Activated B cell treated with CpG ODN at 0.5 μM for 24 hours (primary cell): ENCODE measurements around the gene KATNB1. TPM values are rescaled to one million over a fixed set of nuclear protein-coding genes. Genes with fewer than 3 reads are reported as not detected.
"Not testable (repeated sequence)": the region's sequence is repeated elsewhere in the genome, so short reads cannot be mapped to it uniquely, and the experiment has no call there.

Experiments
- ATAC-seq: fragments of 200-7000 bp; cut with Tn5 transposase; one replicate; pipeline ENCODE4 v1.10.0; 2021; ENCODE audit warnings: low read depth, mild to moderate bottlenecking, moderate library complexity
- CTCF ChIA-PET: fragments of 350-600 bp; sonication (Branson Sonifier 250); formaldehyde crosslinking; loops from one replicate; lab custom pipeline; 2021; ENCODE audit warnings: antibody characterized with exemption; lab: Charles Lee
- POLR2A ChIA-PET: fragments of 350-600 bp; sonication (Branson Sonifier 250); formaldehyde crosslinking; loops from one replicate; lab custom pipeline; 2021; ENCODE audit warnings: antibody characterized with exemption; lab: Charles Lee
- DNase-seq: peaks from one replicate; pipeline ENCODE4 v3.0.0; 2022
- H3K27ac Mint-ChIP-seq: one replicate; pipeline ENCODE4 v1.8.0; 2020; ENCODE audit warnings: mixed read lengths
- H3K27me3 Mint-ChIP-seq: one replicate; pipeline ENCODE4 v1.8.0; 2021; ENCODE audit warnings: mixed read lengths
- H3K36me3 Mint-ChIP-seq: one replicate; pipeline ENCODE4 v1.8.0; 2021; ENCODE audit warnings: low read depth, mixed read lengths
- H3K4me1 Mint-ChIP-seq: one replicate; pipeline ENCODE4 v1.8.0; 2021; ENCODE audit warnings: mixed read lengths
- H3K4me3 Mint-ChIP-seq: one replicate; pipeline ENCODE4 v1.8.0; 2020; ENCODE audit warnings: mild to moderate bottlenecking, mixed read lengths
- H3K9me3 Mint-ChIP-seq: one replicate; pipeline ENCODE4 v1.8.0; 2020; ENCODE audit warnings: mixed read lengths
- CTCF ChIP-seq: fragments of 200-600 bp; IDR thresholded peaks from one replicate; pipeline ENCODE4 v1.8.0; 2022; ENCODE audit warnings: antibody characterized with exemption, mild to moderate bottlenecking
- intact Hi-C: fragments of 100-400 bp; cut with micrococcal nuclease; formaldehyde crosslinking; loops from one replicate; pipeline ENCODE4 v1.15.1; 2024
- total RNA-seq: library from RNA; stranded (reverse); gene quantifications from 2 replicates; pipeline ENCODE4 v1.2.3, GENCODE V29; 2022

KATNB1 gene
- total RNA-seq, 1 donor from 2014 or later, result 16.8 TPM

- POLR2A ChIA-PET, result no interaction called here
- no peak for ATAC-seq
- H3K4me1 Mint-ChIP-seq, result no peaks in the 10 kb centered on the region
- DNase-seq, result no peak
- no peak overlapping the region for H3K27ac Mint-ChIP-seq
- CTCF ChIA-PET, result no interaction called here
- H3K36me3 Mint-ChIP-seq, result no peaks in the 10 kb centered on the region
- intact Hi-C loops, result no loop called here
- H3K27me3 Mint-ChIP-seq, result no peaks in the 10 kb centered on the region
- H3K9me3 Mint-ChIP-seq, result no peaks in the 10 kb centered on the region
- no peak for TF ChIP-seq CTCF
- H3K4me3 Mint-ChIP-seq, result no peak overlapping the region
These were observed 38.2 kb downstream of the KATNB1 start for GRCh38 chr16:57773655-57774295.

- Mint-ChIP-seq H3K27ac (no peak overlapping the region), H3K9me3 (no peaks in the 10 kb centered on the region), H3K36me3 (no peaks in the 10 kb centered on the region), H3K4me1 (no peaks in the 10 kb centered on the region), H3K4me3 (no peak overlapping the region), H3K27me3 (no peaks in the 10 kb centered on the region)
- no peak for TF ChIP-seq CTCF
- ChIA-PET POLR2A (no interaction called here), CTCF (no interaction called here)
- ATAC-seq, result no peak
- intact Hi-C loops, result no loop called here
- DNase-seq, result no peak
These were observed 39.2 kb downstream of the KATNB1 start for GRCh38 chr16:57774705-57775285.

DNA sequence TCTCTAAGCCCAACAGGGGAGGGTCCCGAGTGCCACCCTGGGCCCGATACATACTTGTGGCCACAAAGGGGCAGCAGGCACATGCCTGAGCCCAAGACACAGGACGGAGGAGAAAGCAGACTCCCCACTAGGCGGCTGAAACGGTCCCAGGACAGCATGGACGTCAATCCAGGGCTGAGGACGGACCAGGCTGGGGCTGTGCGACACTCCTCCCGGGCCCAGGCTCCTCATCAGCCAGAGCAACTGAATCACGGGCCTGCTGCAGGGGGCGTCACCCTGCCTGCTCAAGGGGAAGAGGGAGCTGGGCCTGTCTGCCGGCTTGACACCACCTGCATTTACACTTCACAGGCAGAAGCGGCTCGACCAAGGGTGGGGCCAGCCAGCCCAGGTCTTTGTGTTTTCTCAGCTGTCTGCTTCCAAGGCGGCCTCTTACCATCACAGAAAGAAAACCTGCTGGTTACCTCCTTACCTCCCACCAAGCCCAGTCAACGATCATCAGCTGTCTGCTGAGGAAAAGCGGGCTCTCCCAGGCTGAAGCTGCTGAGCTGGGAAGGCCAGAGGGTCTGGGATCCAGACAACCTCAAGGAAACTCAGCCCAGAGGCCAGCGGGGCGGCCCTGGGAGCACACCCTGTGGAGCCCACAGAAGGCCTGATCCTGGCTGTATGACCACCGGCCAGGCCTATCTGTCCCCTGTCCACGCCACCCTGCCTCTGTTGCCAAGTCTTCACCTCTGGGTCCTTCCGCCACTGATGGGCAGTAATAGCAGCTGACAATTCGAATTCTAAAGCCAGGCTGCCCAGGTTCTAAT is 40.3 kb downstream of the KATNB1 start:
- H3K4me1 Mint-ChIP-seq, result no peaks in the 10 kb centered on the region
- H3K27me3 Mint-ChIP-seq, result no peaks in the 10 kb centered on the region
- intact Hi-C loops, result no loop called here
- no peak overlapping the region for H3K4me3 Mint-ChIP-seq
- DNase-seq (no peak), ATAC-seq (no peak)
- ChIA-PET POLR2A (no interaction called here), CTCF (no interaction called here)
- H3K27ac Mint-ChIP-seq, result no peak overlapping the region
- no peaks in the 10 kb centered on the region for H3K9me3 Mint-ChIP-seq
- no peak for TF ChIP-seq CTCF
- H3K36me3 Mint-ChIP-seq, result no peaks in the 10 kb centered on the region

DNA sequence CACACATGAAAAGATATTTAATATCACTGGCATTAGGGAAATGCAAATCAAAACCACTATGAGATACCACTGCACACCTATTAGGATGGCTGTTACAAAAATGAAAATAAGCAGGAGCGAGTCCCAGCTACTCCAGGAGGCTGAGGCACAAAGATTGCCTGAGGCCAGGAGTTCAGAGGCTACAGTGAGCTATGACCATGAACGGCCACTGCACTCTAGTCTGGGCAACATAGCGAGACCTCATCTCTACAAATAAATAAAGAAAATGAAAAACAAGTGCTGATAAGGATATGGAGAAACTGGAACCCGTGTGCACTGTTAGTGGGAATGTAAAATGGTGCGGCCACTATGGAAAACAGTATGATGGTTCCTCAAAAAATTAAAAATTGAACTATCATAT is 43.1 kb downstream of the KATNB1 start:
- H3K27ac Mint-ChIP-seq, result no peak overlapping the region
- no peaks in the 10 kb centered on the region for H3K4me1 Mint-ChIP-seq
- CTCF ChIA-PET, result no interaction called here
- DNase-seq (no peak), ATAC-seq (no peak)
- no peaks in the 10 kb centered on the region for H3K36me3 Mint-ChIP-seq
- POLR2A ChIA-PET, result no interaction called here
- H3K9me3 Mint-ChIP-seq, result no peaks in the 10 kb centered on the region
- no peak overlapping the region for H3K4me3 Mint-ChIP-seq
- no peak for TF ChIP-seq CTCF
- H3K27me3 Mint-ChIP-seq, result no peaks in the 10 kb centered on the region
- intact Hi-C loops, result no loop called here

DNA sequence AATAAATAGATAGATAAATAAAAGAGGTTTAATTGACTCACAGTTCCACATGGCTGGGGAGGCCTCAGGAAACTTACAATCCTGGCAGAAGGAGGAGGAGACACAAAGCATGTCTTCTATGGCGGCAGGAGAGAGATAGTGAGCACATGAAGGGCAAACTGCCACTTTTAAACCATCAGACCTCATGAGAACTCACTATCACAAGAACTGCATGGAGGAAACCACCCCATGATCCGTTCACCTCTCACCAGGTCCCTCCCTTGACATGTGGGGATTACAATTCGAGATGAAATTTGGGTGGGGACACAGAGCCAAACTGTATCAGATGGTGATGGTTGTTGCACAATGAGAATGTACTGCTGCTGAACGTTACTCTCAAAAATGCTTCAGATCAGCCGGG is 44.3 kb downstream of the KATNB1 start:
- H3K27me3 Mint-ChIP-seq, H3K4me3 Mint-ChIP-seq: not testable (repeated sequence)

More for the DNA sequence above, 44.3 kb downstream of the KATNB1 start:
- H3K36me3 Mint-ChIP-seq, POLR2A ChIA-PET, ATAC-seq, CTCF ChIA-PET, H3K4me1 Mint-ChIP-seq, DNase-seq, intact Hi-C loops, H3K27ac Mint-ChIP-seq, H3K9me3 Mint-ChIP-seq: not testable (repeated sequence)
